Measurements from ENCODE around the gene SBF2.
"Not testable (repeated sequence)": the region's sequence is repeated elsewhere in the genome, so short reads cannot be mapped to it uniquely, and the experiment has no call there.

The SBF2 gene

DNA sequence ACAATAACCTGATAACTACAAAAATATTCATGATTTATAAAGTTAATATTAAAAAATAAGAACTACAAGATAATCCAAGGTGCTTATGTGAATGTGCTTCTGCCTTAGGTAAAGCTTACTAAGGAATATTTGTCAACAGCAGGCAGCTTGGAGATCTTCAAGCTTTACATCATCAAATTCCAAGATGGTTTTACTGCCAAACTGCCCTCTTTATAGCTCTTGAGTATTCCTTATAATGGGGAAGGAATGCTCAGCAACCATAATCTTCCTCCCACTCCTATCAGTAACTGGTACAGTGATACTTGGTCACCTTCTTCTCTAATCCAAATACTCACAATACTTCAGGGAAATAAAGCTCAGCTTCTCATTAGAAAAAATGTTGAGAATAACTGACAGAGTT is 30.1 kb downstream of the SBF2 start:
- no peak for DNase-seq

DNA sequence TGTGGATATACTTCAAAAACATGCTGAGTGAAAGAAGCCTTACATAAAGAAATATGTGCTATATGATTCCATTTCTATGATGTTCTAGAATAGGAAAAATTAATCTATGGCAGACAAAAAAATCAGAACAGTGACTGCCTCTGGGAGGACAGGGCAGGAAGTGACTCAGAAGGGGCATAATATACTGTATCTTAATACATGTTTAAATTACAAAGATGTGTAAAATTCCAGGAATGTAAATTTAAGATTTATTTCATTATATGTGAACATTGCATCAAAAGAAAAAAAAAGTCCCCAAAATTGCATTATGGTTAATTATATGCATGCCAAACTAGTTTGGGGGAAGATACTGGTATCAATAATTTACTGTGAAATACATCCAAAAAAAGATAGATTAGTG is 32.2 kb downstream of the SBF2 start:
- no peak for DNase-seq

DNA sequence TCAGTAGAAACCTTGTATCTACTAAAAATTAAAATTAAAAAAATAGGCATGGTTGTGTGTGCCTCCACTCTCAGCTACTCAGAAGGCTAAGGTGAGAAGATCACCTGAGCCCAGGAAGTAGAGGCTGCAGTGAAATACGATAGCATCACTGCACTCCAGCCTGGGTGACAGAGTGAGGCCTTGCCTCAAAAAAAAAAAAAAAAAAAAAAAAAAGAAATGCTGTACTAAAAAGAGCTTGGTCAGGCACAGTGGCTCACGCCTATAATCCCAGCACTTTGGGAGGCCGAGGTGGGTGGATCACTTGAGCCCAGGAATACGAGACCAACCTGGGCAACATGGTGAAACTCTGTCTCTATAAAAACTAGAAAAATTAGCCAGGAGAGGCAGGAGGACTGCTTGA is 36.5 kb downstream of the SBF2 start:
- DNase-seq, result no peak

DNA sequence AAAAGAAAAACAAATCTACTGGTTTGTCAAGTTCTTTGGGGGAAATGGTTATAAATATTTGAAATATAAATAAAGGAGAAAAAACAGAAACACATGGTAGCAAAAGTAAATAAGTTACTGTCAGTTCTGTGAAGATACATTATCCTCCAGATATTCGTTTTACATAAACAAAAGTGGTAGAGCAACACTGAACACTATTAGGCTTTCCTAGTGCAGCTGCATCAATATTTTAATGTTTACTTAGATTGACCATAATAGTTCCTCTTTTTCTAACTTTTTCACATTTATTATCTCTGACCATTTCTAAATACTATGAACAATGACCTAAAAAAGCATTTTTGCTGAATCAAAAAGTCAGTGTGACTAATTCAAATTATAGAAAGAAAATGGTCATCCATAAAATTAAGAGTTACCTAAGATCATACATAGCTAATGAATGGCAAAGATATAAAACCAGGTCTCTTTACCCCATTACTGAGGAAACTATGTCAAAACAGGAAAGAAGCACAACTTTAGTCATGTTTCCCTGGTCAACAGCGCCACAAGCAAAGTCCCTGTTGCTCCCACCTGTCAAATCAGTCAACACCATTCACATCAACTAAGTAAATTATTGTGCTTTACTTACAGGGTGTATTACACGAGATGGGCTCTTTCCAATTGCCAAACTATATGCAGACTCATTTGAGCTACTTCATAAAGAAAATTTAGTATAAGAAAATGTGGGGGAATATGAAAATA is 38.5 kb downstream of the SBF2 start:
- DNase-seq, result no peak

DNA sequence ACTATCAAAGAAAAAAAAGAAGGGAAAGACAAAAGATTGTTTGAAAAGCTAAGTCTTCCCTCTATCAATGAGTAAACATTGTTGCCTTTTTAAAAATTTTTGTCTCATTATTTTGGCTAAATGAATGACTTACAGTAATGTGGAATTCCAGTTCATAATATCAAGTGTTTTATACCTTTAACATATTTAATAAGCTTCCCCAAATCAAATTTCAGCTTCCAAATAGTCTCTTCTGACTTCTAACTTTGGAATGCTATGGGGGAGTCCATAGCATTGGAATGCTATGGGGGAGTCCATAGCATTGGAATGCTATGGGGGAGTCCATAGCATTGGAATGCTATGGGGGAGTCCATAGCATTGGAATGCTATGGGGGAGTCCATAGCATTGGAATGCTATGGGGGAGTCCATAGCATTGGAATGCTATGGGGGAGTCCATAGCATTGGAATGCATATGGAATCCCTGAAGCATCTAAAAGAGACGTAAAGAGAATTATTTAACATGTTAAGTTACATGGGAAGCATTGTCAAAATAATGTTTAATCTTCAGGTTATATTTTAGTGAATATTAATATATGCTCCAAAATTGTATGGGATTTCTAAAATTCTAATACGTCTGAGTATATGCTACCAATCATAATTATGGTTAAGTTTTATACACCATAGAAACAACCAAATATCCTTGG is 44.4 kb downstream of the SBF2 start:
- not testable (repeated sequence) for DNase-seq

DNA sequence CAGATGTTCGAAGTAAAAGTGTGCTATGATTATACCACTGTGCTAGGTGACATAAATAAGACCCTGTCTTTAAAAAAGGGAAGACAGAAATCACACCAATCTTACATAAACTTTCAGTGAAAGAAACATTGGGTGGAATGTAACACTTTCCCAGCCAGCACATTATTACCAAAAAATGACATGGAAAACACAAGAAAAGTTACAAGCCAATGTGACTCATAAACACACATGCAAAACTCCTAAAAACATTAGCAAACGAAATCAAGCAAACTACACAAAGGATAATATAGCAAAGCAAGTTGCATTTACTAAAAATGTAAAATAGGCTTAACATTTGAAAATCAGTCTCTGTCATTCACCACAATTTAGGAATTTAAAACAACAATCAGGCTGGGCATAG is 47.0 kb downstream of the SBF2 start:
- DNase-seq, result no peak

DNA sequence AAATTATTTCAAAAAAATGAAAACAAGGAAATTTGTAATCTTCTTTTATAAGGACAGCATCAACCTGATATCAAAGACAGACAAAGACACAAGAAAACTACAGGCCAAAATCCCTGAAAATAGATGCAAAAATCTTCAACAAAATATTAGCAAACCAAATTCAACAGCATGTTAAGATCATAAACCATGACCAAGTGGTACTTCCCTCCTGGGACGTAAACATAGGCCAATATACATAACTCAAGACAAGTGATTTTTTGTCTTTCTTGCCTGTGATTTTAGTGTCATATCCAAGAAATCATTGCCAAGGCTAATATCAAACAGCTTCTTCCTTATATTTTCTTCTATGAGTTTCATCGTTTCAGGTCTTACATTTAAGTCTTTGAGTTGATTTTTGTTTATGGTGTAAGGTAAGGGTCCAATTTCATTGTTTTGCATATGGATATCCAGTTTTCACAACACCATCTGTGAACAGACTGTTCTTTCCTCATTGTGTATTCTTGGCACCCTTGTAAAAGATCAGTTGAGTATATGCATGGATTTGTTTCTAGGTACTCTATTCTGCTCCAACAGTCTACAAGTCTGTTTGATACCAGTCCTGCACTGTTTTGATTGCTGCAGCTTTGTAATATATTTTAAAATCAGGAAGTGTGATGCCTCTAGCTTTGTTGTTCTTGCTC is 50.0 kb downstream of the SBF2 start:
- no peak for DNase-seq

DNA sequence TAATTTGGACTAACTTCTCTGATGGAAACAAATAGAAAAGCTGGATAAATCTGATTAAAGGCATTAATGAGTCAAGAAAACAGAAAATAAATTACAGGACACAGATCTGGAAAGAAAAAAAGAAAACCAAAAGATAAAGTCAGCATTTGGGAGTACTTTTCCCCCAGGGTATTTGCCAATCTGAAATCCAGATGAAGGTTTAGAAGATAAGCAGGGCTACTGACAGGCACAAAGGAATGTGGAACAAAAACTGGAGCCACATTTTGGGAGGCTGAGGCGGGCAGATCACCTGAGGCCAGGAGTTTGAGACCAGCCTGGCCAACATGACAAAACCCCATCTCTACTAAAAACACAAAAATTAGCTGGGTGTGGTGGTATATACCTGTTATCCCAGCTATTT is 57.2 kb downstream of the SBF2 start:
- DNase-seq, result no peak

DNA sequence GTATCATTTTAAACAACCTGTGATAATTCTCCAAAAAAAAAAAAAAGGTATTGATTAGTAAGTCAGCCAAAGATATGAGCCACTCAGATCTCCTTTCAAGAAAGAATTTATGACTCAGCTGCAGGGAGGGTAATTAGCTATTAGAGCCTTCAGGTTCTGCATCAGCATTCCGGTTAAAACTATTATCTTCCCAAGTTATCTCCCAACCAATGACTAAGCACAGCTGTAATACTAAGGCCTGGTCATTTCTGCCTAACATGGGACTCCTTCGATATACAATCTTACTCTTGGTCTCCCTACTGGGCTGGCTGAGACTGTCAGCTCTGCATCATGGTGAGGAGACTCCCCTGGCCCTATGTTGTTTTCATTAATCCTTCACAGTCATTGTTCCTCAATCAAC is 60.4 kb downstream of the SBF2 start:
- no peak for DNase-seq

DNA sequence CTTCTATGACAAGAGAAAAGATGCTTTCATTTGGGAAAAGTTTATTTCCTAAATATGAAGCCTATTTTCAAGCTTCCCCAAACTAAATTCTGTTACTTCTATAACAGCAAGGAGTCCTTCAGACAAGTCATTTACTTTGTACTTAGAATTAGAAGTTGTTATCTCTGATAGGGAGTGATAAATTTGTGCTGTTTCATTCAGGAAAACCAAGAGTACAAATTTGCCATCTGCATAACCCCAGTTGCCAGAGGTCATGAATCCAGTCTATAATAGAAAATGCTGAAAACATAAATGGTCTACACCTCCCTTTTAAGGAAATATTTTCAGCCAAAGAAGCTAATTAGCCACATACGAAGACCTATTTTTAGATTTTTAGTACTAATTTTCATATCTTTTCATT is 61.3 kb downstream of the SBF2 start:
- no peak for DNase-seq

DNA sequence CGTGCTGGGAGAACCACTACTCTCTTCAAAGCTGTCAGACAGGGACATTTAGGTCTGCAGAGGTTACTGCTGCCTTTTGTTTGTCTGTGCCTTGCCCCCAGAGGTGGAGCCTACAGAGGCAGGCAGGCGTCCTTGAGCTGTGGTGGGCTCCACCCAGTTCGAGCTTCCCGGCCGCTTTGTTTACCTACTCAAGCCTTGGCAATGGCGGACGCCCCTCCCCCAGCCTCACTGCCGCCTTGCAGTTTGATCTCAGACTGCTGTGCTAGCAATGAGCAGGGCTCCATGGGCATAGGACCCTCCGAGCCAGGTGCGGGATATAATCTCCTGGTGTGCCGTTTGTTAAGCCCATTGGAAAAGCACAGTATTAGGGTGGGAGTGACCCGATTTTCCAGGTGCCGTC is 62.2 kb downstream of the SBF2 start:
- not testable (repeated sequence) for DNase-seq

DNA sequence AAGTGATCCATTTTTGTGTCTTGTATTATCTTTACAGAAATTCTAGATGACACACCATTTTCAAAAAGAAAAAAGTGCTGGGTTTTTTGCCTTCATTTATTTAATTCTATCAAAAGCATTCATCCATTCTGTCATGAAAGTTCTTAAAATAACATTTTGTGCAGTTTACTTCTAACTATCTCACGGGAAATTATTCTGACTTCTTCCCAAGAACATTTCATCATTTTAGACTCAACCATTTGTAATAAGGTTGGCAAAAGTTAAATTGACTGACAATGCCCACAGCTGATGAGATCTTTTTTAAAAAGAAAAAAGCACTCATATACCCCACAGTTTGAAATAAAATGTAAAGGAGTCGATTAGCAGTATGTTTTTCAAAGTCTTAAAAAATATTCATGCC is 68.5 kb downstream of the SBF2 start:
- no peak for DNase-seq

DNA sequence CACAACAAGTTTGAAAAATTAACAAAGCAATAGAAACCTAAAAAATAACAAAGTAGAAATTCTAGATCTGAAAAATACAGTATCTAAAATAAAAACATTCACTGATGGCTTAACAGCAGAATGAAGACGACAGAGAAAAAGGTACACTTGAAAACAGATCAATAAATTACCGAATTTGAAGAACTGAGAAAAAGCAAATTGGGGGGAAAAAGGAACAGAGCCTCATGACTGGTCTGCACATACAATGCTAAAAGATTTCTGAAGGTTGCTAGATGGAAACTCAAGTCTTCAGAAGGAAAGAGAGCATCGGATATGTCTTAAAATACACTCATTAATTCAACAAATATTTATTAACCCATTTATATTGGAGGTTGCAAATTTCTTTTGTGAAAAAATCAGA is 71.6 kb downstream of the SBF2 start:
- no peak for DNase-seq

DNA sequence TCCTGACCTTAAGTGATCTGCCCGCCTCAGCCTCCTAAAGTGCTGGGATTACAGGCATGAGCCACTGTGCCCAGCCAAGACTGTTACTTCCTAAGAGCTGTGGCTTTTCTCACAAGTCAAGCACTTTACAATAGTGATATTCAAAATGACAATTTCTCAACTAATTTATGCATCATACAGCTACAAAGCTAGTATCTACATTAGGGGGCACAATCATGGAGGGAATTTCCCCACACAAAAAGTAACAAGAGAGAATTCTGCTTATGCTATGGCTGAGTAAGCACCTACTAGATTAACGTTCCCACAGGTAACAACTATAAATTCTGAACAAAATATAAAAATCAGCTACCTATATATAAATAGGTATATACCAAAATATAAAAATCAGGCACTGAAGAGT is 72.7 kb downstream of the SBF2 start:
- DNase-seq, result no peak

DNA sequence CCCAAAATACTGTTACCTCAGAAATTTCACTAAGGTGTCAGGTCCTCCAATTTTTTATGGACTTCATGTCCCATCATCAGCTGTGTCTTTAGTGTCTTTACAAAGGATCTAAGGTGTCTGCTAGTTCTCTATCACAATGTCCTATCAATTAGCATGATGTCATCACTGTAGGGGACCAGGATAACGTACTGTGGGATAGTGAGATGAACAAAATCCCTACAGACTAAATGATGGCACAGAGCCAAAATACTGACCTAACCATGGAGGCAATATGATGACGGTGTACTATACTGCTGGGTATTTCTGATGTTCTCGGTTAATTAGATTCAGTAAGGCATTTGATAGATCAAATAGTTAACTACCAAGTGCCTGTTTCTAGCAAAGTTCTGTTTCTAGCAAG is 82.5 kb downstream of the SBF2 start:
- no peak for DNase-seq

DNA sequence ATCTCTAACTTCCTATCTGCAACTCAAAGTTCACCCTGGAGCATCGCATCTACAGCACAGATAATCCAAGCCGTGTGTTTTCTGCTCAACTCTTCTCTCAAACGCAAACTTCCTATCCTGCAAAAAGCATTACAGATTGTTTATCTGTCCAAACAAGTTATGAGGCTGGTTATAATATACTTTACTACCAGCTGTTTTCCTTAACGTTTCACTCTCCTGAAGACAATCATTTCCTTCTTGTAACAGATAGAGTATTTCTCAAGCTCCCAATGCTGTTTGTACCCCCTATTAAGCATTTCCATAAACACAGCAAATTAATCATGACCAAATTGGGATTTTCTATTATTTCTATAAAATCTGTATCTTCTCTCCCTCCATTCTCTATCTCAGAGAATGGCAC is 84.7 kb downstream of the SBF2 start:
- no peak for DNase-seq

DNA sequence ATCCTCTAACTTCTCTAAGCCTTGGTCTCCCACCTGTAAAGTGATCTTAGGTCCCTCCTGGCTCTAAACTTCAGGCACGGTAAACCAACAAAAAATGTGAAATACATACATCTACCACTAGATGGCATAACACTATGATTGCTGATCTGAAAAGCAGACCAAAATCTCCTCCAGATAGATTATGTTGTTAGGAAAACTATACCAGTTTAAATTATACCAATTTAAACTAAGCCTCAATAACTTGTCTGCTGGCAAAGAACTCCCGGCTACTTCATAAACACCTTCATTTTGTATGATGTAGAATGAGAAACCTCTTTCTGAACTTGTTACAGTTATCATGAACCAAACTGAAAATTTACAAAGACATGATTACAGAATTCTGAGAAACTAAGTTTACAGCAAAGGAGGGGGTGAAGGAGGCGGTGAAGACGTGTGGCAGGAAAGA is 85.9 kb downstream of the SBF2 start:
- no peak for DNase-seq

DNA sequence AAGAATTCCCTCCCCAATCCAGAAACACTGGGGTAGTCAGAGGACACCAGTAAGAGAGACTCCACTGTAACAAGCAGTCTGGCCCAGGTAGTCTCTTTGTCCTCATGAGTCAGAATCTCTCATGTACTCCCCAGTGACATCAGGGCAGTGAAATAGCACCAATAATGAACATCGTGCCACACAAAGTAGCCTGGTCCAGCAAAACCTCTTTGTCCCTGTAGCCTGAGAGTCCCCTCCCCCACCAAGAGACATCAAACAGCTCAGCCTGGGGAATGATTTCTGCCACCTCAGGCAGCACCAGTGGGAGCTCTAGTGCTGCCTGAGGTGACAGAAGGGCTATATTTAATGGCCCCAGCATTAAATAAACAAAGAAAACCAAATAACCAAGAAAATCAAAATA is 88.1 kb downstream of the SBF2 start:
- no peak for DNase-seq

DNA sequence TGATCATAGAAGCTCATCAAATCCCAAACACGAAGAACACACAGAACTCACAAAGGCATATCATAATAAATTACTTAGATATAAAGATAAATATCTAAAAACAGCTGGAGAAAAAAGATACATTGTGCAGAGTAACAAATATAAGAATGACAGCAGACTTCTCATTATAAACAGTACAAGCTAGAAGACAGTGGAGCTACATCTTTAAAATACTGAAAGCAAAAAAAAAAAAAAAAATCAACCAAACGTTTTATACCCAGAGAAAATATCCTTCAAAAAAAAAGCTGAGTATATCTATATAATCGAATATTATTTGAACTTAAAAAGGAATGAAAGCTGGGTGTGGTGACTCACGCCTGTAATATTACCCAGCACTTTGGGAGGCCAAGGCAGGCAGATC is 90.0 kb downstream of the SBF2 start:
- DNase-seq, result no peak

DNA sequence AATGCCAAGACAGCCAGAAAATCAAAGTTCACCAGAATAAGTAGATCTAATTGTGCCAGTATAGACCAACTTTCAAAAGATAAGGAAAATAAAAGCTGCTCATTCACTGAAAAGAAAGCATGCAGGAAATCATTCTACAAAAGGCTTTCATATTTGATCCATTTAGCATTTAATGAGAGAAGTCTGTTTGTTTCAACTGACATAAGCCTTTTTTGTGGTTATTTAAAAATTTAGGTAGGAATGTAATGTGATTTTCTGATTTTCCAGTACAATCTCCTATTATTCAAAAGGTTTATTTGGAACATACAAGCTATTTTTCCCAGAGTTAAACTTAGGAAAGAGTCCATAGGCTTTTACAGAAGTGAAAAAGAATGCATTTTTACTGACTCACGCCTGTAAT is 92.7 kb downstream of the SBF2 start:
- no peak for DNase-seq

DNA sequence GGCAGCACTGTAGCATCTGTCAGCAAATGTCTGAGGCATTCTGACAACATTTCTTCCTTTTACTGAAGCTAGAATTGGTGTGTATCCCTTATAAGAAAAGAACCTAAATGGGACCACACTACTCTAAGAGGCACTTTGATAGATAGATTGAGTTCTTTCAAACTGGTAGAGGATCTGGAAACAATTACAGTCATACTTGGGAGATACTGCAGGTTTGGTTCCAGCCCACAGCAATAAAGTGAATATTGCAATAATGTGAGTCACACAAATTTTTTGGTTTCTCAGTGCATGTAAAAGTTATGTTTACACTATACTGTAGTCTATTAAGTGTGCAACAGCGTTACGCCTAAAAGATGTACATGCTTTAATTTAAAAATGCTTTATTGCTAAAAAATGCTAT is 96.9 kb downstream of the SBF2 start:
- DNase-seq, result no peak

DNA sequence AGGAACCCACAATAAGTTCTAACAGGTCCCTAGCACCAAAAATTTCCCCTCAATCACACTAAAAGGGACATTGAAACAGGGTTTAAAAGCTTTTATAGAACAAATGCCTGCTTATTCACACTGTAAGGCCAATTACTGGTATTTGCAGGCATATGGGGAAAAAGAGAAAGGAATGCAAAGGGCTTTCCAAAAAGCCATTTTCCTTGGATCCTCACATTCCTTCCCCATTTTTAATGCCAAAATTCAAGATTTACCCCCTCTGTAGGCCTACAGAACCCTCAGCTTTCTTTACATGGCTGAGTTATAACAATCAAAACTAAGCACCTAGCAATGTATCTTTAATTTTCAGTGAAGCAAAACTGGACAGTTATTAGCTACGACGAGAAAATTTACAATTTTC is 102.0 kb downstream of the SBF2 start:
- DNase-seq, result no peak

DNA sequence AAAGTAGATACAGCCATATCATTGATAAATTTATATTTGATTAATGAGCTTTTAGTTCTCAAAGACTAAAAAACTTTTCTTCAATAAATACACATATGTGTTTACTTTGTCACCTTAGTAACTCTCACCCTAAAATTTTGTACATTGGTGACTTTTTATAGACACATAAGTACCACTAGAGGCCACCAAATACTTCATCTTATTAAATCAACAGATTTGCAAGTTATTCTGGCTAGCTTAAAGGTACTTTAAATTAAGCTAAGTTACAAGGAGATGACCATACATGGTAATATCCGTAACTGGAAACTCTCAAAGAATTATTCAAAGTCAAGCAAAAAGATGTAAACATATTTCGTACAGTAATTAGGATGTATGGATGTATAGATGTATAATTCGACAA is 112.2 kb downstream of the SBF2 start:
- DNase-seq, result no peak

DNA sequence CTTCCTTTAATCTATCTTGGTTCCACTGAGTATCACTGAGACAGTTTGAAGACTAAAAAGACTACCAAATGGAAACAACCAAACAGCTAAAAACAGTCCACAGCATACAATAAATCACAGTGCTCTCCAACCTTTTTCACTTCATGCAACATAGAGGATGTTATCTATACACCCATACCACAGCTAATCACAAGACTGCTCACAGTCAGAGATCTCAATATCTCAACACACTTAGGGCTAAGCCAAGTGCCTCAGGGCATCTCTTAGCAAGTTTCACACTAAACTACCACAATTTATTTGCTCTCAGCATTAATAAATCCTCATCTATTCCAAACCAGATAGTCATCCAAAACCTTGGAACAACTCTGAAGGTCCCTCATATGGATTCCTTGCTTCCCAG is 129.4 kb downstream of the SBF2 start:
- DNase-seq, result no peak

All from GOT3 (cell line).